22Rv1 (cell line): ENCODE results near the gene SERTM2.

ENCODE experiments used
- H3K27ac ChIP-seq: fragments of 450-650 bp; 2 replicates; pipeline ENCODE4 v1.5.1; 2017
- CTCF ChIP-seq: fragments of 450-650 bp; IDR thresholded peaks from 2 replicates; pipeline ENCODE4 v1.5.1; 2017; ENCODE audit warnings: mild to moderate bottlenecking
- ZFX ChIP-seq: fragments of 450-650 bp; IDR thresholded peaks from 2 replicates; pipeline ENCODE4 v1.6.1; 2017; ENCODE audit warnings: antibody characterized with exemption, borderline replicate concordance

The SERTM2 gene

GRCh38 chrX:111555406-111555958, 44.0 kb downstream of the SERTM2 start:
- no peak overlapping the region for H3K27ac ChIP-seq
- TF ChIP-seq ZFX = no peak
- no peak for TF ChIP-seq CTCF

GRCh38 chrX:111560801-111561200, 49.4 kb downstream of the SERTM2 start:
- TF ChIP-seq ZFX (no peak), CTCF (no peak)
- H3K27ac ChIP-seq = no peak overlapping the region

GRCh38 chrX:111561851-111562250, 50.4 kb downstream of the SERTM2 start:
- no peak for TF ChIP-seq CTCF
- no peak for TF ChIP-seq ZFX
- H3K27ac ChIP-seq = no peak overlapping the region

- H3K27ac ChIP-seq = no peak overlapping the region
These were observed 56.3 kb downstream of the SERTM2 start for GRCh38 chrX:111567542-111568255.

GRCh38 chrX:111568354-111568753, 56.9 kb downstream of the SERTM2 start:
- H3K27ac ChIP-seq = no peak overlapping the region
- TF ChIP-seq ZFX = no peak
- peak; percentile 63 for TF ChIP-seq CTCF

More at GRCh38 chrX:111567542-111568255, 56.3 kb downstream of the SERTM2 start:
- TF ChIP-seq ZFX (no peak), CTCF (no peak)

- TF ChIP-seq ZFX (no peak), CTCF (no peak)
- H3K27ac ChIP-seq = no peak overlapping the region
These were observed 57.4 kb downstream of the SERTM2 start for GRCh38 chrX:111568817-111569216.
